ENCODE data around the gene SPA17. TPM values are rescaled to one million over a fixed set of nuclear protein-coding genes. Genes with fewer than 3 reads are reported as not detected.

Gene SPA17
- total RNA-seq, 1 donor from 2014 or later, result 67.2 TPM

GRCh38 chr11:124670732-124671131 lies 3.0 kb upstream of the SPA17 start:
- Mint-ChIP-seq H3K27ac (no peak overlapping the region), H3K4me3 (no peak overlapping the region), H3K27me3 (ENCODE audit: insufficient read depth, low read depth) (peaks cover 4% of the 10 kb centered on the region), H3K36me3 (peaks cover 6% of the 10 kb centered on the region), H3K9me3 (peaks cover 2% of the 10 kb centered on the region), H3K4me1 (peaks cover 20% of the 10 kb centered on the region)
- H3K4me2 ChIP-seq, result no peak overlapping the region
- H3K36me3 ChIP-seq, result no peaks in the 10 kb centered on the region
- peaks cover 5% of the 10 kb centered on the region for H4K20me1 ChIP-seq (ENCODE audit: low read depth)
- TF ChIP-seq CTCF (IDR thresholded peaks at IDR 0.05) (no peak), EZH2phosphoT487 (IDR thresholded peaks at IDR 0.05) (no peak)
- no peaks in the 10 kb centered on the region for H3K79me2 ChIP-seq (ENCODE audit: low read depth)
- H3K27me3 ChIP-seq, result peaks cover 41% of the 10 kb centered on the region
- no peak overlapping the region for H3K4me3 ChIP-seq
- no peaks in the 10 kb centered on the region for H3K9me3 ChIP-seq (ENCODE audit: low read depth)
- H2AFZ ChIP-seq (replicated peaks), result no peak overlapping the region
- no peaks in the 10 kb centered on the region for H3K4me1 ChIP-seq
- H3K9ac ChIP-seq, result no peak overlapping the region
- H3K27ac ChIP-seq, result no peak overlapping the region
- H3F3A ChIP-seq (ENCODE audit: low read depth), result peaks cover 6% of the 10 kb centered on the region
- no peak for DNase-seq (ENCODE audit: low spot score)

GRCh38 chr11:124672536-124673215 lies 1.0 kb upstream of the SPA17 start:
- H3K4me3 ChIP-seq, result peak overlapping the region; percentile 71
- H3F3A ChIP-seq (ENCODE audit: low read depth), result peaks cover 6% of the 10 kb centered on the region
- Mint-ChIP-seq H3K36me3 (peaks cover 11% of the 10 kb centered on the region), H3K4me3 (peak overlapping the region; percentile 94), H3K27me3 (ENCODE audit: insufficient read depth, low read depth) (peaks cover 4% of the 10 kb centered on the region), H3K4me1 (peaks cover 20% of the 10 kb centered on the region), H3K9me3 (peaks cover 2% of the 10 kb centered on the region), H3K27ac (no peak overlapping the region)
- H3K27me3 ChIP-seq, result peaks cover 41% of the 10 kb centered on the region
- DNase-seq (ENCODE audit: low spot score), result no peak
- H4K20me1 ChIP-seq (ENCODE audit: low read depth), result peaks cover 5% of the 10 kb centered on the region
- H3K79me2 ChIP-seq (ENCODE audit: low read depth), result no peaks in the 10 kb centered on the region
- H3K4me1 ChIP-seq, result no peaks in the 10 kb centered on the region
- H2AFZ ChIP-seq (replicated peaks), result peak overlapping the region; percentile 75
- TF ChIP-seq EZH2 (IDR thresholded peaks at IDR 0.05), result no peak
- no peak for TF ChIP-seq EZH2phosphoT487 (IDR thresholded peaks at IDR 0.05)
- no peak for TF ChIP-seq CTCF (IDR thresholded peaks at IDR 0.05)
- H3K36me3 ChIP-seq, result no peaks in the 10 kb centered on the region
- H3K4me2 ChIP-seq, result peak overlapping the region; percentile 94
- H3K9ac ChIP-seq, result no peak overlapping the region
- H3K27ac ChIP-seq, result no peak overlapping the region
- H3K9me3 ChIP-seq (ENCODE audit: low read depth), result no peaks in the 10 kb centered on the region

- Histone ChIP-seq H3K27ac (no peak overlapping the region), H3K9me3 (ENCODE audit: low read depth) (no peaks in the 10 kb centered on the region), H3K4me2 (peak overlapping the region; percentile 94), H2AFZ (replicated peaks) (peak overlapping the region; percentile 86), H3K79me2 (ENCODE audit: low read depth) (no peaks in the 10 kb centered on the region), H3K4me1 (no peaks in the 10 kb centered on the region), H3F3A (ENCODE audit: low read depth) (peaks cover 6% of the 10 kb centered on the region), H3K9ac (no peak overlapping the region), H3K27me3 (peaks cover 41% of the 10 kb centered on the region), H3K36me3 (no peaks in the 10 kb centered on the region), H3K4me3 (peak overlapping the region; percentile 71), H4K20me1 (ENCODE audit: low read depth) (peaks cover 5% of the 10 kb centered on the region)
- peaks cover 20% of the 10 kb centered on the region for H3K4me1 Mint-ChIP-seq
- H3K36me3 Mint-ChIP-seq, result peaks cover 11% of the 10 kb centered on the region
- peaks cover 2% of the 10 kb centered on the region for H3K9me3 Mint-ChIP-seq
- H3K27me3 Mint-ChIP-seq (ENCODE audit: insufficient read depth, low read depth), result peaks cover 4% of the 10 kb centered on the region
- peak overlapping the region; percentile 94 for H3K4me3 Mint-ChIP-seq
- peak overlapping the region; percentile 96 for H3K27ac Mint-ChIP-seq
- no peak for DNase-seq (ENCODE audit: low spot score)
- TF ChIP-seq EZH2phosphoT487 (IDR thresholded peaks at IDR 0.05) (no peak), CTCF (IDR thresholded peaks at IDR 0.05) (no peak), EZH2 (IDR thresholded peaks at IDR 0.05) (no peak)
Measured at GRCh38 chr11:124674168-124674517, 439 bp downstream of the SPA17 start.
